ENCODE data around the gene TSPAN31. TPM values are rescaled to one million over a fixed set of nuclear protein-coding genes. Genes with fewer than 3 reads are reported as not detected.

TSPAN31 gene
- total RNA-seq, 2 experiments from 2014 or later = 21.8 to 23.0 TPM

GRCh38 chr12:57733928-57734327 is 10.9 kb upstream of the TSPAN31 start:
- peaks cover 73% of the 10 kb centered on the region for H3K36me3 Mint-ChIP-seq (ENCODE audit: low read depth)
- peaks cover 12% of the 10 kb centered on the region for H3K4me1 Mint-ChIP-seq
- ChIA-PET POLR2A (interaction anchor here (3.2 kb wide), 1 partner anchor 11 kb away, joined by 11 read pairs; no protein-coding TSS in a partner anchor), CTCF (no interaction called here)
- no peak for DNase-seq
- H3K27ac Mint-ChIP-seq = no peak overlapping the region
- no peaks in the 10 kb centered on the region for H3K9me3 Mint-ChIP-seq
- H3K4me3 Mint-ChIP-seq = no peak overlapping the region
- no peaks in the 10 kb centered on the region for H3K27me3 Mint-ChIP-seq

- Mint-ChIP-seq H3K9me3 (no peaks in the 10 kb centered on the region), H3K4me1 (peaks cover 18% of the 10 kb centered on the region), H3K36me3 (ENCODE audit: low read depth) (peaks cover 74% of the 10 kb centered on the region), H3K27ac (no peak overlapping the region), H3K27me3 (no peaks in the 10 kb centered on the region), H3K4me3 (no peak overlapping the region)
- DNase-seq = no peak
- ChIA-PET POLR2A (interaction anchor here (1.4 kb wide), 1 partner anchor 15 kb away, joined by 6 read pairs; no protein-coding TSS in a partner anchor), CTCF (no interaction called here)
Observed at GRCh38 chr12:57734591-57734990, 10.2 kb upstream of the TSPAN31 start.

GRCh38 chr12:57735198-57735855 is 9.5 kb upstream of the TSPAN31 start:
- no peaks in the 10 kb centered on the region for H3K27me3 Mint-ChIP-seq
- no peak overlapping the region for H3K4me3 Mint-ChIP-seq
- peaks cover 24% of the 10 kb centered on the region for H3K4me1 Mint-ChIP-seq
- H3K36me3 Mint-ChIP-seq (ENCODE audit: low read depth) = peaks cover 67% of the 10 kb centered on the region
- ChIA-PET POLR2A (interaction anchor here (1.4 kb wide), 1 partner anchor 16 kb away, joined by 6 read pairs; no protein-coding TSS in a partner anchor), CTCF (no interaction called here)
- no peak for DNase-seq
- no peaks in the 10 kb centered on the region for H3K9me3 Mint-ChIP-seq
- H3K27ac Mint-ChIP-seq = no peak overlapping the region

GRCh38 chr12:57735952-57736740 is 8.7 kb upstream of the TSPAN31 start:
- ChIA-PET POLR2A (interaction anchor here (1.4 kb wide), 1 partner anchor 16 kb away, joined by 6 read pairs; no protein-coding TSS in a partner anchor), CTCF (no interaction called here)
- Mint-ChIP-seq H3K27me3 (no peaks in the 10 kb centered on the region), H3K36me3 (ENCODE audit: low read depth) (peaks cover 66% of the 10 kb centered on the region), H3K4me1 (peaks cover 30% of the 10 kb centered on the region), H3K9me3 (no peaks in the 10 kb centered on the region), H3K4me3 (no peak overlapping the region), H3K27ac (no peak overlapping the region)
- no peak for DNase-seq

- H3K27ac Mint-ChIP-seq = no peak overlapping the region
- ChIA-PET POLR2A (no interaction called here), CTCF (no interaction called here)
- peaks cover 62% of the 10 kb centered on the region for H3K36me3 Mint-ChIP-seq (ENCODE audit: low read depth)
- DNase-seq = no peak
- no peaks in the 10 kb centered on the region for H3K9me3 Mint-ChIP-seq
- no peak overlapping the region for H3K4me3 Mint-ChIP-seq
- peaks cover 30% of the 10 kb centered on the region for H3K4me1 Mint-ChIP-seq
- H3K27me3 Mint-ChIP-seq = no peaks in the 10 kb centered on the region
Observed at GRCh38 chr12:57736741-57737466, 7.9 kb upstream of the TSPAN31 start.

- Mint-ChIP-seq H3K4me1 (peaks cover 37% of the 10 kb centered on the region), H3K27ac (no peak overlapping the region), H3K9me3 (no peaks in the 10 kb centered on the region), H3K36me3 (ENCODE audit: low read depth) (peaks cover 53% of the 10 kb centered on the region), H3K4me3 (no peak overlapping the region), H3K27me3 (no peaks in the 10 kb centered on the region)
- DNase-seq = no peak
- ChIA-PET CTCF (no interaction called here), POLR2A (no interaction called here)
Observed at GRCh38 chr12:57737467-57738460, 7.1 kb upstream of the TSPAN31 start.

- peak within 1 kb of the TSS; percentile 63 for H3K4me3 Mint-ChIP-seq
- peaks cover 43% of the 10 kb centered on the region for H3K36me3 Mint-ChIP-seq (ENCODE audit: low read depth)
- CTCF ChIA-PET = no interaction called here
- POLR2A ChIA-PET = no interaction called here
- DNase-seq = no peak
- H3K27me3 Mint-ChIP-seq = no peaks in the 10 kb centered on the region
- H3K9me3 Mint-ChIP-seq = no peaks in the 10 kb centered on the region
- H3K4me1 Mint-ChIP-seq = peaks cover 42% of the 10 kb centered on the region
- peak within 1 kb of the TSS; percentile 80 for H3K27ac Mint-ChIP-seq
Observed at GRCh38 chr12:57738661-57739237, 6.1 kb upstream of the TSPAN31 start, which contains the start of gene AGAP2. Gene AGAP2 (minus strand): TSS chr12:57738742. CDS start chr12:57738246, 496 bp downstream.

- peak overlapping the region; percentile 63 for H3K4me3 Mint-ChIP-seq
- H3K9me3 Mint-ChIP-seq = no peaks in the 10 kb centered on the region
- H3K4me1 Mint-ChIP-seq = peaks cover 49% of the 10 kb centered on the region
- ChIA-PET POLR2A (interaction anchor here (3.3 kb wide), 1 partner anchor 19 kb away, joined by 27 read pairs; no protein-coding TSS in a partner anchor), CTCF (no interaction called here)
- H3K27me3 Mint-ChIP-seq = no peaks in the 10 kb centered on the region
- no peak for DNase-seq
- H3K27ac Mint-ChIP-seq = peak overlapping the region; percentile 80
- H3K36me3 Mint-ChIP-seq (ENCODE audit: low read depth) = peaks cover 38% of the 10 kb centered on the region
Observed at GRCh38 chr12:57739387-57739786, 5.5 kb upstream of the TSPAN31 start.

GRCh38 chr12:57739914-57740538 is 4.8 kb upstream of the TSPAN31 start:
- peaks cover 52% of the 10 kb centered on the region for H3K4me1 Mint-ChIP-seq
- no peak overlapping the region for H3K27ac Mint-ChIP-seq
- POLR2A ChIA-PET = interaction anchor here (1.6 to 3.3 kb wide), 5 partner anchors 9 to 262 kb away, joined by 3 to 27 read pairs (median 12); no protein-coding TSS in a partner anchor

GRCh38 chr12:57740656-57741412 is 4.0 kb upstream of the TSPAN31 start:
- CTCF ChIA-PET = interaction anchor here (0.8 to 2.5 kb wide), 18 partner anchors 9 to 282 kb away, joined by 3 to 16 read pairs (median 4); partner anchors contain the start of genes CDK4, EEF1AKMT3, GLI1 and METTL1
- H3K27me3 Mint-ChIP-seq = no peaks in the 10 kb centered on the region
- POLR2A ChIA-PET = interaction anchor here (0.6 to 3.3 kb wide), 17 partner anchors 10 to 263 kb away, joined by 3 to 27 read pairs (median 5); partner anchors contain the start of genes CDK4, DDIT3, METTL1 and OS9
- peak overlapping the region; percentile 89 for H3K27ac Mint-ChIP-seq
- H3K4me1 Mint-ChIP-seq = peaks cover 58% of the 10 kb centered on the region
- H3K4me3 Mint-ChIP-seq = peak overlapping the region; percentile 83
- peak; percentile 92 for DNase-seq
- peaks cover 32% of the 10 kb centered on the region for H3K36me3 Mint-ChIP-seq (ENCODE audit: low read depth)
- no peaks in the 10 kb centered on the region for H3K9me3 Mint-ChIP-seq

More at GRCh38 chr12:57739914-57740538, 4.8 kb upstream of the TSPAN31 start:
- H3K9me3 Mint-ChIP-seq = no peaks in the 10 kb centered on the region
- H3K36me3 Mint-ChIP-seq (ENCODE audit: low read depth) = peaks cover 35% of the 10 kb centered on the region
- CTCF ChIA-PET = interaction anchor here (1.6 to 2.5 kb wide), 3 partner anchors 17 to 281 kb away, joined by 6 to 16 read pairs (median 9); partner anchors contain the start of gene GLI1
- H3K4me3 Mint-ChIP-seq = peak overlapping the region; percentile 83
- DNase-seq = no peak
- no peaks in the 10 kb centered on the region for H3K27me3 Mint-ChIP-seq
